Right lobe of liver (tissue), 4 donors: ENCODE results near the gene RAET1E.

ENCODE experiments used
- CTCF ChIP-seq, 4 donors: fragments of 200-600 bp in 3 of 4; fragments of 450-650 bp in 1 of 4; IDR thresholded peaks; one replicate each; pipeline versions ENCODE4 v1.5.1 to v1.8.0; 2016 to 2022; ENCODE audit warnings: antibody characterized with exemption in 4 of 4, mild to moderate bottlenecking in 2 of 4
- POLR2A ChIP-seq: fragments of 450-650 bp; IDR thresholded peaks from one replicate; pipeline ENCODE4 v1.6.1; 2017; ENCODE audit warnings: antibody characterized with exemption, mild to moderate bottlenecking
- donor health status: DM: no; HTN: no; CAD: no.
- donor health status: DM: no; HTN: no; CAD: no.
- donor health status: DM: no; HTN: yes; CAD: no.

DNA sequence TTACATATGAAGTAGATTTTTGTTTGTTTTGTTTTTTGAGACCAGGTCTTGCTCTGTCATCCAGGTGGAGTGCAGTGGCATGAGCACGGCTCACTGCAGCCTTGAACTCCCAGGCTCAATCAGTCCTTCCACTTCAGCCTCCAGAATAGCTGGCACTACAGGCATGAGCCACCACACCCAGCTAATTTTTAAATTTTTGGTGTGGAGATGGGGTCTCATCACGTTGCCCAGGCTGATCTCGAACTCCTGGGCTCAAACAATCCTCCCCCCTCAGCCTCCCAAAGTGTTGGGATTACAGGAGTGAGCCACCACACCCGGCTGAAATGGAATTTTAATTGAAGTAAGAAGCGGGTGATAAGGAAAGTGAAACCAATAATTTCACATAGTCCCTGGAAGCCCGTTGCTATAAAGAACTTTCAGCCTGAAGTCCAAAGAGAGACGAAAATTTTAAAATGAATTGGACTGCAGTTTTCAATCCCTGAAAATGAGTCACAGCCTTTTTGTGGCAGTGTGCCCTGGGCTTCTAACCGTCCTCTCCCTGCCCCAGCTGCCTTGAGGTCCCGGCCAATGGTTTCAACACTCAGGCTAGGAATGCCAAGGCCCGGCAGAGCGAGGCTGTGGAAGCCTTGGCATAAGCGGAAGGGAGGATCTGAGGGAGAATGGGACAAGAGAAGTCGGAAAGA, 757 bp downstream of the RAET1E start:
- TF ChIP-seq CTCF (IDR thresholded peaks at IDR 0.05), result no peak
- no peak for TF ChIP-seq POLR2A
